Fibroblast of lung (primary cell): ENCODE results near the gene RSPO1.

Experiments used
- EZH2 ChIP-seq: IDR thresholded peaks from 2 replicates; pipeline ENCODE4 v1.5.1; 2012; ENCODE audit warnings: low read length, control low read depth, mild to moderate bottlenecking; ENCODE audit errors: missing control alignments
- TF ChIP-seq, protein P1 (sequence below), 2 donors: IDR thresholded peaks in 1 of 2; conservative IDR thresholded peaks in 1 of 2; 1 replicate in 1 of 2; 2 replicates in 1 of 2; pipeline ENCODE4 v1.5.1; 2011 to 2012; ENCODE audit warnings: low read length in 2 of 2, control low read depth in 1 of 2, inconsistent platforms in 1 of 2, low read depth in 1 of 2, mild to moderate bottlenecking in 1 of 2

DNA sequence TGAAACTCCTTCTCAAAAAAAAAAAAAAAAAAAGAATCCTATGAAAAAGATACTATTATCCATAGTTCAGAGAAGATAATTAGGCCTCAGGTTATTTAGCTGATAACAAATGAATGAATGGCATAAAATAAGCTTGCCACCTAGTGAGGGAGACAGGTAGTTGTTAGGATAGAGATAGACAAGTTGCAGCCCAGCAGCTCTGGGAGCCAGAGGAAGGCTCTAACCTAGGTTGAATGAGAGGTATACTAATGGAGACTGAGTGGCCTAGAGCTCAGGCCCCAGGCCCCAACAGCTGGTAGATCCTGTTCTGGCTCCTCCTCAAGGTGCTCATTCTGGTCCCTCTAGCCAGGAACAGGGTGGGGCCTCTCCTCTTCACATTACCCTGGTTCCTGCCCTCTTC lies 20.6 kb upstream of the RSPO1 start:
- TF ChIP-seq, protein P1, sequence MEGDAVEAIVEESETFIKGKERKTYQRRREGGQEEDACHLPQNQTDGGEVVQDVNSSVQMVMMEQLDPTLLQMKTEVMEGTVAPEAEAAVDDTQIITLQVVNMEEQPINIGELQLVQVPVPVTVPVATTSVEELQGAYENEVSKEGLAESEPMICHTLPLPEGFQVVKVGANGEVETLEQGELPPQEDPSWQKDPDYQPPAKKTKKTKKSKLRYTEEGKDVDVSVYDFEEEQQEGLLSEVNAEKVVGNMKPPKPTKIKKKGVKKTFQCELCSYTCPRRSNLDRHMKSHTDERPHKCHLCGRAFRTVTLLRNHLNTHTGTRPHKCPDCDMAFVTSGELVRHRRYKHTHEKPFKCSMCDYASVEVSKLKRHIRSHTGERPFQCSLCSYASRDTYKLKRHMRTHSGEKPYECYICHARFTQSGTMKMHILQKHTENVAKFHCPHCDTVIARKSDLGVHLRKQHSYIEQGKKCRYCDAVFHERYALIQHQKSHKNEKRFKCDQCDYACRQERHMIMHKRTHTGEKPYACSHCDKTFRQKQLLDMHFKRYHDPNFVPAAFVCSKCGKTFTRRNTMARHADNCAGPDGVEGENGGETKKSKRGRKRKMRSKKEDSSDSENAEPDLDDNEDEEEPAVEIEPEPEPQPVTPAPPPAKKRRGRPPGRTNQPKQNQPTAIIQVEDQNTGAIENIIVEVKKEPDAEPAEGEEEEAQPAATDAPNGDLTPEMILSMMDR (conservative IDR thresholded peaks at IDR 0.05 in 1 of 2, IDR thresholded peaks at IDR 0.05 in 1 of 2; ENCODE audit: low read depth in 1 of 2, low read length in 2 of 2) = no peak
- no peak for TF ChIP-seq EZH2
